Measurements from ENCODE around the gene GOPC.
"Not testable (repeated sequence)": the region's sequence is repeated elsewhere in the genome, so short reads cannot be mapped to it uniquely, and the experiment has no call there.

GRCh38 chr6:117651984-117652383 is 49.7 kb upstream of the GOPC start:
- TF ChIP-seq CTCF (conservative IDR thresholded peaks at IDR 0.05; ENCODE audit: low read length); EZH2phosphoT487 (IDR thresholded peaks at IDR 0.05; ENCODE audit: borderline replicate concordance, low read depth, low read length): not testable (repeated sequence)
